Karpas-422 (cell line): Measurements from ENCODE around the gene GALNS. TPM values are rescaled to one million over a fixed set of nuclear protein-coding genes. Genes with fewer than 3 reads are reported as not detected.
"Not testable (repeated sequence)": the region's sequence is repeated elsewhere in the genome, so short reads cannot be mapped to it uniquely, and the experiment has no call there.

Experiments used
- DNase-seq: peaks from one replicate; pipeline ENCODE4 v3.0.0-alpha.2; 2015
- H2AFZ ChIP-seq: fragments of 200-600 bp; sonication (generic); 2 replicates; pipeline ENCODE4 v1.6.1; 2014; ENCODE audit warnings: antibody characterized with exemption, low read length, mixed read lengths
- H3K27ac ChIP-seq: fragments of 200-600 bp; sonication (generic); 2 replicates; pipeline ENCODE4 v1.5.1; 2014; ENCODE audit warnings: mild to moderate bottlenecking, low read length, moderate library complexity
- H3K27me3 ChIP-seq: fragments of 200-600 bp; sonication (generic); 2 replicates; pipeline ENCODE4 v1.6.1; 2014; ENCODE audit warnings: low read length, mixed read lengths
- H3K36me3 ChIP-seq: fragments of 200-600 bp; sonication (generic); 2 replicates; pipeline ENCODE4 v1.6.1; 2014; ENCODE audit warnings: low read length, mixed read lengths; ENCODE audit not compliant: insufficient read depth
- H3K4me1 ChIP-seq: fragments of 200-600 bp; sonication (generic); 2 replicates; pipeline ENCODE4 v1.6.1; 2014; ENCODE audit warnings: mild to moderate bottlenecking, low read length, mixed read lengths
- H3K4me2 ChIP-seq: fragments of 200-600 bp; sonication (generic); 2 replicates; pipeline ENCODE4 v1.6.1; 2014; ENCODE audit warnings: low read length, low read depth, mild to moderate bottlenecking; ENCODE audit not compliant: poor library complexity, severe bottlenecking
- H3K4me3 ChIP-seq: fragments of 200-600 bp; sonication (generic); 2 replicates; pipeline ENCODE4 v1.5.1; 2014; ENCODE audit warnings: mild to moderate bottlenecking, antibody characterized with exemption, low read length, mixed read lengths
- H3K79me2 ChIP-seq: fragments of 200-600 bp; sonication (generic); 2 replicates; pipeline ENCODE4 v1.6.1; 2014; ENCODE audit warnings: mild to moderate bottlenecking, low read length, mixed read lengths
- H3K9ac ChIP-seq: fragments of 200-600 bp; sonication (generic); 2 replicates; pipeline ENCODE4 v1.6.0; 2014; ENCODE audit warnings: low read length
- H3K9me2 ChIP-seq: fragments of 200-600 bp; sonication (generic), shearing (Covaris generic); replicated peaks from 2 replicates; pipeline ENCODE4 v1.6.0; 2014; ENCODE audit warnings: mild to moderate bottlenecking, low read length, moderate library complexity; ENCODE audit not compliant: insufficient read depth
- H3K9me3 ChIP-seq: fragments of 300-700, 200-600 bp; sonication (generic); 2 replicates; pipeline ENCODE4 v1.6.1; 2014; ENCODE audit warnings: low read length, mixed read lengths
- H4K20me1 ChIP-seq: fragments of 200-600 bp; sonication (generic); 2 replicates; pipeline ENCODE4 v1.6.1; 2014; ENCODE audit warnings: mild to moderate bottlenecking, antibody characterized with exemption, low read length, low read depth; ENCODE audit not compliant: insufficient read depth
- total RNA-seq: library from RNA; depleted of rRNA; stranded (reverse); fragments of >200 nt; shearing (Covaris generic); gene quantifications from 2 replicates; pipeline ENCODE4 v1.2.3, GENCODE V29; 2014; ENCODE audit warnings: low replicate concordance

GALNS gene
- total RNA-seq, 1 experiment from 2014 or later: 26.8 TPM

- Histone ChIP-seq H2AFZ (no peak overlapping the region), H3K36me3 (no peaks in the 10 kb centered on the region), H3K27me3 (no peaks in the 10 kb centered on the region), H4K20me1 (no peaks in the 10 kb centered on the region), H3K9me2 (no peaks in the 10 kb centered on the region), H3K79me2 (no peaks in the 10 kb centered on the region), H3K9me3 (no peaks in the 10 kb centered on the region), H3K4me2 (no peak overlapping the region), H3K4me1 (no peaks in the 10 kb centered on the region), H3K27ac (no peak overlapping the region), H3K4me3 (no peak overlapping the region), H3K9ac (no peak overlapping the region)
- no peak for DNase-seq
These were observed 35.3 kb upstream of the GALNS start for GRCh38 chr16:88892065-88892464.

DNA sequence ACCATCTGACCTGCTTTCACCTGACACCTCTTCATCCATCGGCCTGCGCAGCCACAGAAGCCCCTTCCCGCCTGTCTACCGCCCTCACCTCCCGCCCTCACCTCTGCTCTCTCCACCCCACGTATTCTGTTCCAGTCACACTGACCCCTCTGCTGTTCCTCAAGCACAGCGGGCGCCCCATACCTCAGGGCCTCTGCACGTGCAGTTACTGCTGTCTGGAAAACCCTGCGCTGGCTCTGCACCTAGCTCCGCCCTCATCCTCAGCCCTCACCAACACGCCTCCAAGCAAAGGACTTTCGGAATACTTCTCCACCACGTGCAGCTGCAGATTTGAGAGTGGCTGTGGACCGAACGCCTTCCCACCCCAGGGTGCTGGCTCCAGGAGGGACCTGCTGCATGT lies 34.3 kb upstream of the GALNS start:
- Histone ChIP-seq H3K27ac (no peak overlapping the region), H3K4me1 (no peaks in the 10 kb centered on the region), H2AFZ (no peak overlapping the region), H3K4me2 (no peak overlapping the region), H3K9ac (no peak overlapping the region), H3K9me3 (no peaks in the 10 kb centered on the region), H3K36me3 (no peaks in the 10 kb centered on the region), H3K27me3 (no peaks in the 10 kb centered on the region), H3K4me3 (no peak overlapping the region), H4K20me1 (no peaks in the 10 kb centered on the region), H3K9me2 (no peaks in the 10 kb centered on the region), H3K79me2 (no peaks in the 10 kb centered on the region)
- no peak for DNase-seq

DNA sequence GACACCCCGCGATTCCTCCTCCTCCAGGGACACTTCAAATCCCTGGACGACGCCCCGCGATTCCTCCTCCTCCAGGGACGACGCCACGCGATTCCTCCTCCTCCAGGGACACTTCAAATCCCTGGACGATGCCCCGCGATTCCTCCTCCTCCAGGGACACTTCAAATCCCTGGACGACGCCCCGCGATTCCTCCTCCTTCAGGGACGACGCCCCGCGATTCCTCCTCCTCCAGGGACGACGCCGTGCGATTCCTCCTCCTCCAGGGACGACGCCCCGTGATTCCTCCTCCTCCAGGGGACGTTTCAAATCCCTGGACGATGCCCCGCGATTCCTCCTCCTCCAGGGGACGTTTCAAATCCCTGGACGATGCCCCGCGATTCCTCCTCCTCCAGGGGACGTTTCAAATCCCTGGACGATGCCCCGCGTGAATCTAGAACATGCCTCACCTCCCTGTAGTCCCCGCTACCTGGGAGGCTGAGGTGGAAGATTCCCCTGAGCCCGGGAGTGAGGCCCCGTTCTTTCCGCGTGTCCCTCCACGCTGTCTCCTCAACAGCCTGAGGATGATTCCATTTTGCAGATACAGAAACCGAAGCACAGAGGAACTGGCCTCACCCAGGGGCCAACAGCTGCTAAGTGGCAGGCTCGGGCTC lies 33.1 kb upstream of the GALNS start:
- not testable (repeated sequence) for H2AFZ ChIP-seq, DNase-seq, H4K20me1 ChIP-seq, H3K27ac ChIP-seq, H3K9ac ChIP-seq, H3K9me3 ChIP-seq, H3K9me2 ChIP-seq, H3K36me3 ChIP-seq, H3K4me1 ChIP-seq, H3K4me2 ChIP-seq, H3K27me3 ChIP-seq, H3K4me3 ChIP-seq, H3K79me2 ChIP-seq

DNA sequence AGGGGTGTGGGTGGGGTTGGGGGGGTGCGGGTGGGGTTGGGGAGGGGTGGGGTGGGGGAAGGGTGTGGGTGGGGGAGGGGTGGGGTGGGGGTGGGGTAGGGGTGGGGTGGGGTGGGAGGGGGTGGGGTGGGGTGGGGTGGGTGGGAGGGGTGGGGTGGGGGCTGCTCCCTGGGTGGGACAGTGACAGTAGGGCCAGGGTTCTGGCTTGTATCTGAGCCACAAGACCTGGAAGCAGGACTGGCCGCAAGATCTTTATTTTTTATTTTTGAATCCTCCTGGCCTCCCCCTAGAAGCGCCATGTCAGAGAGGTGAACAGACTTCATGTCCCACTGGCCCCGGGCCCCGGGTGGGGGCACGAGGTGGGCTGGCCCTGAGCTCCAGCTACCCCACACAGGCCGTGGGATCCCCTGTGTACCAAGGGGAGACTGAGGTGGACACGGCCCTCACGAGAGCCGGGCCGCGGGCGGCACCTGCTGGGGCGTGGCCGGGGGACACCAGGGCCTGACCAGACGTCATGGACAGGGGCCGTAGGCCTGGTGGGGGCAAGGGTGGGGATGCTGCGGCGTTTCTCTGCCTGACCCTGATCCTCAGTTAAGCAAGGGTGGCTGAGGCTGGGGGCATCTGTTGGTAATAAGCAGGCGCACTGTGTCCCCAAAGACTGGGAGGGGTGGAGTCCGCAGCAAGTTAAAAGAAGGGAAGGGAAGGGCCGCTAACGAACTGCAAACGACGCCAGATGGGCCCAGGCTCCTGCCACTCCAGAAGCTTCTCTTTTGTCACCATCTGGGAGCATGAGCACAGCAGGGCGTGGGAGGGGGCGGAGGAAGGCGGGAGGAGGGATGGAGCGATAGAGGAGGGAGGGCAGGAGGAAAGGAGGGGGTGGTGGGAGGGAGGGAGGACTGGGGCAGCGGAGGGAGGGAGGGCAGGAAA lies 32.0 kb upstream of the GALNS start:
- H3K9me3 ChIP-seq: no peaks in the 10 kb centered on the region
- H3K27me3 ChIP-seq: no peaks in the 10 kb centered on the region
- H3K27ac ChIP-seq: no peak overlapping the region
- H2AFZ ChIP-seq: no peak overlapping the region
- H3K4me1 ChIP-seq: no peaks in the 10 kb centered on the region
- no peak overlapping the region for H3K4me3 ChIP-seq
- DNase-seq: no peak
- H3K9ac ChIP-seq: no peak overlapping the region
- H3K4me2 ChIP-seq: no peak overlapping the region
- no peaks in the 10 kb centered on the region for H3K9me2 ChIP-seq
- H4K20me1 ChIP-seq: no peaks in the 10 kb centered on the region
- H3K36me3 ChIP-seq: no peaks in the 10 kb centered on the region
- no peaks in the 10 kb centered on the region for H3K79me2 ChIP-seq

DNA sequence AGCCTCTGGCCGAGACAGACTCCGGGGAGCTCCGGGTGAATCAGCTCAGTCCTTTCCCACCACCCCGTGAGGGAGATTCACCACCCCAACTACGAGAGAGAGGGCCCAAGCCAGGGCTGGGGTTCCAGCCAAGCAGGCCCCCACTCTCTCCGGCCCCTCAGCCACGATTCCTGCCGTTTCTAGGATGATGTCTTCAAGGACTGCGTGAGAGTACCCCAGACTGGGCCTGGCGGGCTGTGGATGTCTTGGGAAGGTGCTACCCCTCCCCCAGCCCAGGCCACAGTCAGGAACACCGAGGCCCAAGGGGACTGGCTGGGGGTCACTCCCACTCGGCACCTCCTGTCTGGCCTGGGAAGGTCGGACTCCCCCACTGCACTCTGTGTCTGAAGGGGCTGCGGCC lies 31.3 kb upstream of the GALNS start:
- H3K4me2 ChIP-seq: no peak overlapping the region
- H3K9me2 ChIP-seq: no peaks in the 10 kb centered on the region
- H3K36me3 ChIP-seq: no peaks in the 10 kb centered on the region
- H3K27me3 ChIP-seq: no peaks in the 10 kb centered on the region
- no peak overlapping the region for H3K27ac ChIP-seq
- H2AFZ ChIP-seq: no peak overlapping the region
- no peak overlapping the region for H3K4me3 ChIP-seq
- H3K9ac ChIP-seq: no peak overlapping the region
- no peaks in the 10 kb centered on the region for H3K9me3 ChIP-seq
- DNase-seq: no peak
- H4K20me1 ChIP-seq: no peaks in the 10 kb centered on the region
- no peaks in the 10 kb centered on the region for H3K4me1 ChIP-seq
- H3K79me2 ChIP-seq: no peaks in the 10 kb centered on the region

- no peak overlapping the region for H2AFZ ChIP-seq
- no peak overlapping the region for H3K4me3 ChIP-seq
- H4K20me1 ChIP-seq: no peaks in the 10 kb centered on the region
- H3K36me3 ChIP-seq: no peaks in the 10 kb centered on the region
- DNase-seq: no peak
- H3K9me2 ChIP-seq: no peaks in the 10 kb centered on the region
- no peaks in the 10 kb centered on the region for H3K79me2 ChIP-seq
- H3K4me2 ChIP-seq: no peak overlapping the region
- H3K9ac ChIP-seq: no peak overlapping the region
- H3K9me3 ChIP-seq: no peaks in the 10 kb centered on the region
- H3K27ac ChIP-seq: no peak overlapping the region
- no peaks in the 10 kb centered on the region for H3K27me3 ChIP-seq
- H3K4me1 ChIP-seq: no peaks in the 10 kb centered on the region
These were observed 30.2 kb upstream of the GALNS start for GRCh38 chr16:88886845-88887521.

DNA sequence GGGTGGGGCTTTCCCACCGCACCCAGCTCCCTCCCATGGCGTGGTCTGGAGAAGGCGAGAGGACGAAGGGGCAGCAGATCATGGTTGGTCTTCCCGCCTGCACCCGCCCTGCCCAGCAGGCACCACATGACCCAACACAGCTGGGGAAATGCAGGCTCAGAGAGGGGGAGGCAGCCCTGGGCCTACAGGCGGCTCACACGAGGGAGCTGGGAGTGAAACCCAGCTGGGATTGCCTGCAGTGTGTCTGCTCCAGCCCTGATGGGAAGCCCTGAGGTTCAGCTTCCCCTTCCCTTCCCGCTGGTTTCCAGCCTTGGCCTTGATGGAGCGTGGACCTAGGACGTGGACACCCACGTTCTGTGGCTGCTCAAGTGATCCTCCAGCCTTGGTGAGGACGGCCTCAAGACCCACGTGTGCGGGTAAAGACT lies 29.7 kb upstream of the GALNS start:
- Histone ChIP-seq H3K9me3 (no peaks in the 10 kb centered on the region), H3K9me2 (no peaks in the 10 kb centered on the region), H3K79me2 (no peaks in the 10 kb centered on the region), H2AFZ (no peak overlapping the region), H4K20me1 (no peaks in the 10 kb centered on the region), H3K36me3 (no peaks in the 10 kb centered on the region), H3K4me2 (no peak overlapping the region), H3K4me3 (no peak overlapping the region), H3K9ac (no peak overlapping the region), H3K27ac (no peak overlapping the region), H3K4me1 (no peaks in the 10 kb centered on the region), H3K27me3 (no peaks in the 10 kb centered on the region)
- no peak for DNase-seq

GRCh38 chr16:88885693-88886280 lies 29.0 kb upstream of the GALNS start:
- Histone ChIP-seq H3K4me3 (no peak overlapping the region), H3K9me3 (no peaks in the 10 kb centered on the region), H3K4me1 (no peaks in the 10 kb centered on the region), H3K79me2 (no peaks in the 10 kb centered on the region), H3K4me2 (no peak overlapping the region), H2AFZ (no peak overlapping the region), H3K36me3 (no peaks in the 10 kb centered on the region), H3K27ac (no peak overlapping the region), H3K9ac (no peak overlapping the region), H4K20me1 (no peaks in the 10 kb centered on the region), H3K27me3 (no peaks in the 10 kb centered on the region), H3K9me2 (no peaks in the 10 kb centered on the region)
- no peak for DNase-seq
